Activated CD4-positive, CD25-positive, alpha-beta regulatory T cell treated with anti-CD3 and anti-CD28 coated beads, Interleukin-2, amount 50 U/mL, for 24 hours (primary cell): ENCODE data around the gene ZFYVE28.

Experiments
- ATAC-seq, 2 donors: fragments of 150-1000 bp; cut with Tn5 transposase; one replicate each; pipeline ENCODE4 v1.10.0; 2021; ENCODE audit warnings: mild to moderate bottlenecking in 1 of 2, moderate library complexity in 1 of 2

Gene ZFYVE28

GRCh38 chr4:2411786-2412510 is 6.5 kb downstream of the ZFYVE28 start:
- no peak for ATAC-seq

- ATAC-seq: no peak
Measured at GRCh38 chr4:2409381-2409783, 9.1 kb downstream of the ZFYVE28 start.

- no peak for ATAC-seq
Measured at GRCh38 chr4:2408976-2409375, 9.5 kb downstream of the ZFYVE28 start.

- no peak for ATAC-seq
Measured at GRCh38 chr4:2408401-2408958, 10.0 kb downstream of the ZFYVE28 start.

GRCh38 chr4:2407991-2408342 is 10.5 kb downstream of the ZFYVE28 start:
- ATAC-seq: no peak

- no peak for ATAC-seq
Measured at GRCh38 chr4:2406920-2407319, 11.5 kb downstream of the ZFYVE28 start.

- no peak for ATAC-seq
Measured at GRCh38 chr4:2406406-2406805, 12.0 kb downstream of the ZFYVE28 start.

GRCh38 chr4:2402941-2403340 is 15.5 kb downstream of the ZFYVE28 start:
- no peak for ATAC-seq

GRCh38 chr4:2402048-2402842 is 16.2 kb downstream of the ZFYVE28 start:
- peak; percentile 40 to 56 for ATAC-seq

- no peak for ATAC-seq
Measured at GRCh38 chr4:2401610-2401983, 16.8 kb downstream of the ZFYVE28 start.

- peak; percentile 36 to 67 for ATAC-seq
Measured at GRCh38 chr4:2400841-2401609, 17.4 kb downstream of the ZFYVE28 start.

- ATAC-seq: no peak
Measured at GRCh38 chr4:2399631-2400190, 18.7 kb downstream of the ZFYVE28 start.

GRCh38 chr4:2399216-2399615 is 19.2 kb downstream of the ZFYVE28 start:
- no peak for ATAC-seq

- no peak for ATAC-seq
Measured at GRCh38 chr4:2397596-2398379, 20.7 kb downstream of the ZFYVE28 start.

GRCh38 chr4:2396781-2397368 is 21.6 kb downstream of the ZFYVE28 start:
- ATAC-seq: no peak

GRCh38 chr4:2395584-2395983 is 22.9 kb downstream of the ZFYVE28 start:
- ATAC-seq: no peak

GRCh38 chr4:2395038-2395437 is 23.4 kb downstream of the ZFYVE28 start:
- ATAC-seq: no peak

- ATAC-seq: no peak
Measured at GRCh38 chr4:2394528-2394927, 23.9 kb downstream of the ZFYVE28 start.

GRCh38 chr4:2393353-2394270 is 24.8 kb downstream of the ZFYVE28 start:
- peak in 1 of 2 donors; percentile 33 for ATAC-seq

GRCh38 chr4:2390784-2391421 is 27.5 kb downstream of the ZFYVE28 start:
- no peak for ATAC-seq
